ENCODE data around the gene CD3E. TPM values are rescaled to one million over a fixed set of nuclear protein-coding genes. Genes with fewer than 3 reads are reported as not detected.

The CD3E gene
- total RNA-seq, 1 experiment from 2014 or later = not detected

- no peaks in the 10 kb centered on the region for H4K20me1 ChIP-seq (ENCODE audit: control insufficient read depth, insufficient read depth, insufficient read length)
- no peak overlapping the region for H2BK15ac ChIP-seq (ENCODE audit: low read depth, low read length)
- no peak overlapping the region for H4K8ac ChIP-seq (replicated peaks; ENCODE audit: insufficient read length, low read depth, low read length)
- H3K56ac ChIP-seq (ENCODE audit: insufficient read length, low read depth, low read length) = no peak overlapping the region
- H3K23me2 ChIP-seq (ENCODE audit: insufficient read length, low read depth, low read length, poor library complexity, severe bottlenecking) = peaks cover 9% of the 10 kb centered on the region
- H3K4me2 ChIP-seq (ENCODE audit: insufficient read depth, insufficient read length, low read length) = no peak overlapping the region
- Mint-ChIP-seq H3K27me3 (ENCODE audit: low read depth) (peaks cover 20% of the 10 kb centered on the region), H3K4me3 (no peak overlapping the region), H3K4me1 (peaks cover 33 to 41% of the 10 kb centered on the region in 2 experiments), H3K36me3 (ENCODE audit: insufficient read depth in 1 of 3, low read depth in 3 of 3) (peaks cover 0 to 3% (median 2%) of the 10 kb centered on the region in 3 experiments; a peak in 2 of 7 replicates), H3K27ac (no peak overlapping the region), H3K9me3 (peaks cover 0 to 3% of the 10 kb centered on the region in 2 experiments; a peak in 2 of 5 replicates)
- no peak for DNase-seq
- no peak overlapping the region for H3K9ac ChIP-seq (ENCODE audit: extremely low read depth, insufficient read length, low read length)
- H2BK20ac ChIP-seq (ENCODE audit: low read depth, low read length, poor library complexity, severe bottlenecking) = no peak overlapping the region
- H3K79me2 ChIP-seq (ENCODE audit: insufficient read depth, low read length) = no peaks in the 10 kb centered on the region
- no peak overlapping the region for H3K27ac ChIP-seq (ENCODE audit: insufficient read length, low read depth, low read length)
- H3K27me3 ChIP-seq (ENCODE audit: insufficient read depth, low read length) = no peaks in the 10 kb centered on the region
- H3K4me1 ChIP-seq (ENCODE audit: insufficient read depth, low read length) = peaks cover 7% of the 10 kb centered on the region; the same call in 1 of the 2 replicates
- H3K14ac ChIP-seq (ENCODE audit: insufficient read depth, low read length) = no peak overlapping the region
- no peak overlapping the region for H2BK120ac ChIP-seq (ENCODE audit: low read depth, low read length, poor library complexity, severe bottlenecking)
- H3K4ac ChIP-seq (ENCODE audit: low read depth, low read length) = no peak overlapping the region
- no peak overlapping the region for H3K18ac ChIP-seq (ENCODE audit: insufficient read length, low read depth, low read length)
- no peak for TF ChIP-seq CTCF (conservative IDR thresholded peaks at IDR 0.05)
- no peaks in the 10 kb centered on the region for H3K9me3 ChIP-seq (ENCODE audit: control insufficient read depth, low read depth, low read length)
- no peak overlapping the region for H2AK5ac ChIP-seq (ENCODE audit: insufficient read length, low read length)
- no peak overlapping the region for H4K5ac ChIP-seq (ENCODE audit: insufficient read length, low read depth, low read length)
- H3T11ph ChIP-seq (ENCODE audit: low read length) = no peak overlapping the region
- no peaks in the 10 kb centered on the region for H3K79me1 ChIP-seq (ENCODE audit: insufficient read depth, low read depth, low read length, poor library complexity, severe bottlenecking)
- no peak overlapping the region for H2BK5ac ChIP-seq (ENCODE audit: insufficient read length, low read length)
- H3K23ac ChIP-seq (ENCODE audit: insufficient read length, low read depth, low read length) = no peak overlapping the region
- H2AFZ ChIP-seq (ENCODE audit: low read length) = no peak overlapping the region
- WGBS (ENCODE audit: extremely low coverage, insufficient read length, low lambda C conversion rate) = no CpG with 5 or more reads among the region's 11 CpGs
- H4K91ac ChIP-seq (ENCODE audit: insufficient read length, low read depth, low read length) = no peak overlapping the region
- H2BK12ac ChIP-seq (ENCODE audit: insufficient read length, low read depth, low read length) = no peak overlapping the region
These were observed 14.2 kb downstream of the CD3E start for GRCh38 chr11:118318581-118319336.

All from H9 (cell line).